ENCODE measurements around the gene KLHL29. TPM values are rescaled to one million over a fixed set of nuclear protein-coding genes. Genes with fewer than 3 reads are reported as not detected.
"Not testable (repeated sequence)": the region's sequence is repeated elsewhere in the genome, so short reads cannot be mapped to it uniquely, and the experiment has no call there.

KLHL29 gene
- total RNA-seq, 1 donor from 2014 or later = 3.8 TPM

DNA sequence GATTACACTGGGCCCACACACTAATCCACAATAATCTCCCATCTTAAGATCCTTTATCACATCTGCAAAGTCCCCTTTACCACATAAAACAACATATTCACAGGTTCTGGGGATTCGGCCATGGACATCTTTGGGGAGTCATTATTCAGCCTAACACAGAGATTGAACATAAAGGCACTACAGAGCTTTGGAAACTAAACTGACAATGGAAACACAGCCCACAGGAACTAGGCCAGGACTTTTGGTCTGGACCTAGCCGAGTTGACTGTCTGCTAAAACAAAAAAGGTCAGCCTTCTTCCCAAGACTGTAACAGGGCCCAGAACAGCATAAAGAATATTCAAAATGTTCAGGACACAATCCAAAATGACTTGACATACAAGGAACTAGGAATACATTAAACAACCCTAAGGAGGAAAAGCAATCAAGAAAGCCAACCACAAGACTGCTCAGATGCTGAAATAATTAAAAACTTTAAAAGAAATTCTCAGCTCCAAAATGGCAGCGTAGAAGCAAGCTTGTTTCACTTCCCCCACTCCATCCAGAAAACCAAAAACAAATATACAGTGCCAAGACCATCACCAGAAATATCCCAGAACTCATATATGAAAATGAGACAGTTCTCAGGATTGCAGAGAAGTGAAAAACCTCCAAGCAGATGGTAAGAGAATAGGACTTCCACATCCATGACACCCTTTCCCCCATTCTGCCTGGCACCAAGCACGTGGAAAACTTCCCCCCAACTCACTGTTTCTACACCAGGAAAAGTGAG lies 334.1 kb downstream of the KLHL29 start:
- Mint-ChIP-seq H3K4me1 (peaks cover 2% of the 10 kb centered on the region), H3K27me3 (no peaks in the 10 kb centered on the region), H3K27ac (no peak overlapping the region), H3K4me3 (no peak overlapping the region), H3K36me3 (ENCODE audit: low read depth) (peaks cover 25% of the 10 kb centered on the region), H3K9me3 (peaks cover 15% of the 10 kb centered on the region)
- intact Hi-C loops (cut with micrococcal nuclease) = no loop called here
- DNase-seq = no peak

DNA sequence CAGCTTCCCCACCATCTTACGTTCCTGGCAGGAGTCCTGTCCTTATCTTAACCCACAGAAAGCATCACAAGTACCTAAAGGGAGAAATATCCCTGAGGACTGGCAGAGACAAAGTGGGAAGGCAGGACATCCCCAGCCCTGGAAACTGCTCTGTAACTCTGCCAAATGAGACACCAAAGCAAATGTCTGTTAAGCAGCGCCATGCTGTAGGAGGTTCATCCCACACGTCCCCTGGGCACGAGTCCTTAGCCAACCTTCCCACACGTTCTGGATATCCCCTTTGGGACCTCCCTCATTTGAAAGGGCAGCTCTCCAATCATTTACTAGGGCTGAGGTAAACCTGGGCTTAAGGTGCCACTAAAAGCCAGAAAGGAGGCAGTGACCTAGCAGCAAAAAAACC lies 334.7 kb downstream of the KLHL29 start:
- Mint-ChIP-seq H3K27ac (no peak overlapping the region), H3K4me3 (no peak overlapping the region), H3K27me3 (no peaks in the 10 kb centered on the region), H3K9me3 (peaks cover 15% of the 10 kb centered on the region), H3K36me3 (ENCODE audit: low read depth) (peaks cover 27% of the 10 kb centered on the region), H3K4me1 (peaks cover 2% of the 10 kb centered on the region)
- intact Hi-C loops (cut with micrococcal nuclease) = no loop called here
- DNase-seq = no peak

DNA sequence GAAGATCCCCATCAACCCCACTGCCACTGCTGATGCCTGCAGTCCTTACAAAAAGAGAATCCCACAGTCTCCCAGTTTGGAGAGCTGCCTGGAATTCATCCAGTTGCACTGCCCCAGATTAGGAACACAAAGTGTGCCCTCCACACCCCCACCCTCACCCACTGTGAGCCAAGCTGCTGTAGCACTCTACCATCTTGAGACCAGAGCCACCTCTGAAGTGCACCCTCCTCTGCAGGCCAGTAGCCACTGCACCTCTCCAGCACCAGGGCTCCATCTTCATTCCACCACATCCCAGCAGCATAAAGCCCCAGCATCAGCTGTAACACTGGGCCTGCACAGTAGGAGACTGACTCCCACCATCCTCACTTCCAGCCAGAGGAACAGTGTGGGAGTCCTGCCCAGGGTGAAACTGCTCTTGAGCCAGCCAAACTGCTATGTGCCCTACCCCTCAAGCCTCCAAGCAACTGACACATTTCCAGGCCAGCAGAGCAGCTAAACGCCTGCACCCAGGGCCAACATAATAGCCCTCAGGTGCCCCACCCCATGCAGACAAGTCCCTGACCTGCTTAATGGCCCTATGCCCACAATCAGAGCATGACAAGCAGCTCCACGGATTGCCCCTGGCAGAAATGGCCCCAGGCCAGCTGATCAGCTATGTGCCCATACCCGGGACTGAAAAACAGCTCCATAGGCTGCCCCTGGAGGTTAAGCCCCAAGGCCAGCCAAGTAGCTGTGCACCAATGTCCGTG lies 335.9 kb downstream of the KLHL29 start:
- intact Hi-C loops (cut with micrococcal nuclease) = no loop called here
- Mint-ChIP-seq H3K27me3 (no peaks in the 10 kb centered on the region), H3K36me3 (ENCODE audit: low read depth) (peaks cover 35% of the 10 kb centered on the region), H3K27ac (no peak overlapping the region), H3K4me3 (no peak overlapping the region), H3K4me1 (peaks cover 2% of the 10 kb centered on the region), H3K9me3 (peaks cover 15% of the 10 kb centered on the region)
- no peak for DNase-seq

DNA sequence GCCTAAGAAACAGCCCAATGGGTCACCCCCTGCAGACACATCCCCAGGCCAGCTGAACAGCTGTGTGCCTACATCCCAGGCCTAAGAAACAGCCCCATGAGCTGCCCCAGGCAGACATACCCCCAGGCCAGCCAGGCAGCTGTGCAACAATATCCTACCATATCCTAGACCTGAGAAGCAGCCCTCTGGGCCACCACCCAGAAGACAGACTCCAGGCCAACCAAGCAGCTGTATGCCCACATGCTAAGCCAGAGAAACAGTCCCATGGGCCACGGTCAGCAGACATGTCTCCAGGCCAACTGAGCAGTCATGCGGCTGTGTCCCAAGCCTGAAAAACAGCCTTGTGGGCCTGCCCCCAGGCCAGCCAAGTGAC lies 336.5 kb downstream of the KLHL29 start:
- intact Hi-C loops (cut with micrococcal nuclease) = no loop called here
- Mint-ChIP-seq H3K4me1 (peaks cover 2% of the 10 kb centered on the region), H3K4me3 (no peak overlapping the region), H3K9me3 (peaks cover 15% of the 10 kb centered on the region), H3K36me3 (ENCODE audit: low read depth) (peaks cover 37% of the 10 kb centered on the region), H3K27me3 (no peaks in the 10 kb centered on the region), H3K27ac (no peak overlapping the region)
- no peak for DNase-seq

DNA sequence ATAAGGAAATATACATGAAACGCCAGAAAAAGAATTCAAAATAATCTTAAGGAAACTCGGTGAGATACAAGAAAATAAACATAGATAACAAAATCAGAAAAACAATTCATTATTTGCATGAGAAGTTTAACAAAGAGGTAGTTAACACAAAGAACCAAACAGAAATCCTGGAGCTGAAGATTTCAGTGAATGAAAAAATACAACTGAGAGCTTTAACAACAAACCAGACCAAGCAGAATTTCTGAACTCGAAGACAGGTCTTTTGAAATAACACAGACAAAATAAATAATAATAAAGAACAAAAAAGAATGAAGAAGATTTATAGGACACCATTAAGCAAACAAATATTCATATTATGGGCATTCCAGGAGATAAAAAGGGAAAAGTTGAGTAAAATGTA lies 337.3 kb downstream of the KLHL29 start:
- intact Hi-C loops (cut with micrococcal nuclease) = no loop called here
- H3K4me3 Mint-ChIP-seq = no peak overlapping the region
- DNase-seq = no peak
- peaks cover 38% of the 10 kb centered on the region for H3K36me3 Mint-ChIP-seq (ENCODE audit: low read depth)
- peaks cover 15% of the 10 kb centered on the region for H3K9me3 Mint-ChIP-seq
- H3K27ac Mint-ChIP-seq = no peak overlapping the region
- no peaks in the 10 kb centered on the region for H3K27me3 Mint-ChIP-seq
- peaks cover 2% of the 10 kb centered on the region for H3K4me1 Mint-ChIP-seq

DNA sequence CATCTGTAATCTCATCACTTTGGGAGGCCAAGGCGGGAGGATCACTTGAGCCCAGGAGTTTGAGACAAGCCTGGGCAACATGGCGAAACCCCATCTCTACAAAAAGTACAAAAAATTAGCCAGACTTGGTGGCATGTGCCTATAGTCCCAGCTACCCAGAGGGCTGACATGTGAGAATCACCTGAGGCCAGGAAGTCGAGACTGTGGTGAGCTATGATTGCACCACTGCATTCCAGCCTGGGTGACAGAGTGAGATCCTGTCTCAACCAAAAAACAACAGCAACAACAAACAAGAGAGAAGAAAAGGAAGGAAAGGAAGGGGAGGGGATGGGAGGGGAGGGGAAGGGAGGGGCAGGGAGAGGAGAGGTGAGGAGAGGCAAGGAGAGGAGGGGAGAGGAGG lies 338.1 kb downstream of the KLHL29 start:
- intact Hi-C loops (cut with micrococcal nuclease); H3K27ac Mint-ChIP-seq: not testable (repeated sequence)
- peaks cover 15% of the 10 kb centered on the region for H3K9me3 Mint-ChIP-seq

DNA sequence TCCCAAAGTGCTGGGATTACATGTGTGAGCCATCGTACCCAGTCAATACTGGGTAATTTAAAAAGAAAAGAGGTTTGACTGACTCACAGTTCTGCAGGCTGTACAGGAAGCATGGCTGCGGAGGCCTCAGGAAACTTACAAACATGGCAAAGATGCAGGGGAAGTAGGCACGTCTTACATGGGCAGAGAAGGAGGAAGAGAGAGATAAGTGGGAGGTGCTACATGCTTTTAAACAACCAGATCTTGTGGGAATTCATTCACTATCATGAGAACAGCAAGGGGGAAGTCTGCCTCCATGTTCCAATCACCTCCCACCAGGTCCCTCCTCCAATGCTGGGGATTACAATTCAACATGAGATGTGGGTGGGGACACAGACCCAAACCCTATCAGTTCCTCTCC lies 349.4 kb downstream of the KLHL29 start:
- intact Hi-C loops (cut with micrococcal nuclease) = no loop called here
- H3K4me3 Mint-ChIP-seq = no peak overlapping the region
- peaks cover 17% of the 10 kb centered on the region for H3K36me3 Mint-ChIP-seq (ENCODE audit: low read depth)
- H3K27ac Mint-ChIP-seq = no peak overlapping the region
- peaks cover 3% of the 10 kb centered on the region for H3K4me1 Mint-ChIP-seq
- no peaks in the 10 kb centered on the region for H3K27me3 Mint-ChIP-seq
- peaks cover 6% of the 10 kb centered on the region for H3K9me3 Mint-ChIP-seq
- no peak for DNase-seq

More for the DNA sequence above, 338.1 kb downstream of the KLHL29 start:
- not testable (repeated sequence) for H3K4me1 Mint-ChIP-seq, DNase-seq, H3K27me3 Mint-ChIP-seq, H3K4me3 Mint-ChIP-seq
- H3K36me3 Mint-ChIP-seq (ENCODE audit: low read depth) = peaks cover 40% of the 10 kb centered on the region

DNA sequence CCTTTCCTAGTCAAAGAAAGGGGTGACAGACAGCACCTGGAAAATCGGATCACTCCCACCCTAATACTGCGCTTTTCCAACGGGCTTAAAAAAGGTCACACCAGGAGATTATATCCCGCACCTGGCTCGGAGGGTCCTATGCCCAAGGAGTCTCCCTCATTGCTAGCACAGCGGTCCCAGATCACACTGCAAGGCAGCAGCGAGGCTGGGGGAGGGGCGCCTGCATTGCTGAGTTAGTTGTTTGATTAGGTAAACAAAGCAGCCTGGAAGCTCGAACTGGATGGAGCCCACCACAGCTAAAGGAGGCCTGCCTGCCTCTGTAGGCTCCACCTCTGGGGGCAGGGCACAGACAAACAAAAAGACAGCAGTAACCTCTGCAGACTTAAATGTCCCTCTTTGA lies 351.8 kb downstream of the KLHL29 start:
- H3K9me3 Mint-ChIP-seq, H3K4me3 Mint-ChIP-seq, H3K4me1 Mint-ChIP-seq: not testable (repeated sequence)

DNA sequence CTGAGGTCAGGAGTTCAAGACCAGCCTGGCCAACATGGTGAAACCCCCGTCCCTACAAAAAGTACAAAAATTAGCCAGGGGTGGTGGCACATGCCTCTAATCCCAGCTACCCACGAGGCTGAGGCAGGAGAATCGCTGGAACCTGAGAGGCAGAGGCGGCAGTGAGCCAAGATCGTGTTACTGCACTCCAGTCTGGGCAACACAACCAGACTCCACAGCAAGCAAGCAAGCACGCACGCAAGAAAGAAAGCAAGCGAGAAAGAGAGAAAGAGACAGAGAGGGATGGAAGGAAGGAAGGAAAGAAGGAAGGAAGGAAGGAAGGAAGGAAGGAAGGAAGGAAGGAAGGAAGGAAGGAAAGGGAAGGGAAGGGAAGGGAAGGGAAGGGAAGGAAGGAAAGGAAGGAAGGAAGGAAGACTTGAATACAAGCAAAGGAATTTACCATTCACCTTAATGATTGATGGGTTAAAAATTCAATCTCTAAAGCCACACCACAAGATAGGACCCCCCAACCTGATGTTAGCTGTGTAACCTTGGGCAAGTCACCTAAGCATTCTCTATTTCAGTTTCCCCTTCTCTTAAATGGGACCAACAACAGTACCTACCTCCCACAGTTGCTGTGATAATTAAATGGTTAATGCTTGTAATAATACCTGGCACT lies 360.2 kb downstream of the KLHL29 start:
- H3K4me1 Mint-ChIP-seq = no peaks in the 10 kb centered on the region
- peaks cover 8% of the 10 kb centered on the region for H3K36me3 Mint-ChIP-seq (ENCODE audit: low read depth)
- intact Hi-C loops (cut with micrococcal nuclease) = no loop called here
- no peaks in the 10 kb centered on the region for H3K27me3 Mint-ChIP-seq
- no peak overlapping the region for H3K4me3 Mint-ChIP-seq
- DNase-seq = no peak
- H3K9me3 Mint-ChIP-seq = peaks cover 4% of the 10 kb centered on the region
- no peak overlapping the region for H3K27ac Mint-ChIP-seq

More for the DNA sequence above, 351.8 kb downstream of the KLHL29 start:
- peaks cover 17% of the 10 kb centered on the region for H3K36me3 Mint-ChIP-seq (ENCODE audit: low read depth)
- intact Hi-C loops (cut with micrococcal nuclease); H3K27ac Mint-ChIP-seq; H3K27me3 Mint-ChIP-seq; DNase-seq: not testable (repeated sequence)

DNA sequence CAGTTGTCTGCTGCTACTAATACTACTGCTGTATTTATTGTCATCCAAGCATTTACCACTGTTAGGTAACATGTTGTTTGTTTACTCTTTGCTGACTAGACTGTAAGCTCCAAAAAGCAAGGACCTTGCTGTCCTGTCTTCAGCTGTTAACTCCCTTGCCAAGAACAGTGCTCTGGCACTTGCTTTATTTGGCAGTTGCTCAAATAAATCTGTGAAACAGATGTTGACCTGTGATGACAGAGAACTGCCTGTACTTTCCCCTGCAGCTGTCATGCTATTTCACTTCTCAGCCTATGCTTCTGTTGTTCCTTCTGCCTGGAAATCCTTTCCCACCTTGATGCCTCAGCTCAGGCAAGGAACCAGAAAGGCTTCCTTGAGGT lies 360.7 kb downstream of the KLHL29 start:
- peaks cover 4% of the 10 kb centered on the region for H3K9me3 Mint-ChIP-seq
- H3K4me3 Mint-ChIP-seq = no peak overlapping the region
- H3K36me3 Mint-ChIP-seq (ENCODE audit: low read depth) = peaks cover 8% of the 10 kb centered on the region
- intact Hi-C loops (cut with micrococcal nuclease) = no loop called here
- DNase-seq = no peak
- no peak overlapping the region for H3K27ac Mint-ChIP-seq
- H3K27me3 Mint-ChIP-seq = no peaks in the 10 kb centered on the region
- no peaks in the 10 kb centered on the region for H3K4me1 Mint-ChIP-seq

DNA sequence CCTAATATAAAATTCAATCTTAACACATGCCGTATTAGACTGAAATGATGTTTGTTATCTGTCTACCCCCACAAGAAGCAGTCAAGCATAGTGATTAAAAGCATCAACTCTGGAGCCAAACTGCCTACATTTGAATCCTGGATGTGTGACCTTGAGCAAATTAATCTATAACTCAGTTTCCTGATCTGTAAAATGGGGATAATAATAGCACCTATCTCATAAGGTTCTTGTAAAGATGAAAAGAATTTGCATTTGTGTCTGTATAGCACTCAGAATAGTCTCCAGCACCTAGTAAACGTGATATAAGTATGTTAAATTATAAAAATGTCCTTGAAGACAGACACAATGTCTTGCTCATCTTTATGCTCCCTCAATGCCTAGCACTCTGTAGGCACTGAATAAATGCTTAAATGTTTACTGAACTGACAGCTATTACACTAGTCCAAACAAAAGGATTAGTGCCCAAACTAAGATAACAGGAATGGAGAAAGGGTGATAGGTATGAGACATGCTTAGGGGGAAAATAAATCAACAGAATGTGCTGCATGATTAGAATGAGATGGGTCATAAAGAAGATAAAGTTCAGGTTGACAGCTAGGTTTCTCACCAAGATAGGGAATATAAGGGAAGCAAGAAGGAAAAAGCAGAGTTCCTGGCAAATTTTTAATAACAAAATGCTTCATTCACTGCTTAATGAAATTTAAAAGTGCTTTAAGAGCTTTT lies 361.3 kb downstream of the KLHL29 start:
- H3K27ac Mint-ChIP-seq = no peak overlapping the region
- H3K4me3 Mint-ChIP-seq = no peak overlapping the region

DNA sequence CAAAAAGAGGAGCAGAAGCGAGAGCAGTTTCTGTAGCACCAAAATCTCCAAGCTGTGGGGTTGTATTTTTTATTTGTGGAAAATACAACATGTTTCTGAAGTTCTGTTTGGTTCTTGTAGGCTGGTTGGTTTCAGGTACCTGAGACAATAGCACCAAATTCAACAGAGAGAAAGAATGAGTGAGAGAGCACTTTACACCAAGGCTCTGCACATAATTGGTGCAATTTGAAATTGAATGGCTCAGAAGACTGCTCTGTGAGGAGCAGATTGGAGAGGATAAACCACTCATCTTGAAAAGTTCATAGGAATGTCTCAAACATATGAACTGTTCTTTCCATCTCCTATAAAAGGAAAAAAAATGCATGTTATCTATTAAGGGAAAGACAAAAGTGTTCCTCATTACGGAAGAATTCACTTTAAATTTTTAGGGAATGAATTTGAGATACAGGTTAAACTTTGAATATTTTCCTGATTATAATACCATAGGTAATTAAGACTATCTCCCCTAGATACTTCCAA lies 366.8 kb downstream of the KLHL29 start:
- Mint-ChIP-seq H3K27ac (no peak overlapping the region), H3K4me3 (no peak overlapping the region), H3K36me3 (ENCODE audit: low read depth) (peaks cover 23% of the 10 kb centered on the region), H3K9me3 (no peaks in the 10 kb centered on the region), H3K27me3 (no peaks in the 10 kb centered on the region), H3K4me1 (no peaks in the 10 kb centered on the region)
- DNase-seq = no peak
- intact Hi-C loops (cut with micrococcal nuclease) = no loop called here

More for the DNA sequence above, 361.3 kb downstream of the KLHL29 start:
- no peaks in the 10 kb centered on the region for H3K4me1 Mint-ChIP-seq
- H3K36me3 Mint-ChIP-seq (ENCODE audit: low read depth) = peaks cover 8% of the 10 kb centered on the region
- no peak for DNase-seq
- peaks cover 4% of the 10 kb centered on the region for H3K9me3 Mint-ChIP-seq
- intact Hi-C loops (cut with micrococcal nuclease) = no loop called here
- H3K27me3 Mint-ChIP-seq = no peaks in the 10 kb centered on the region

DNA sequence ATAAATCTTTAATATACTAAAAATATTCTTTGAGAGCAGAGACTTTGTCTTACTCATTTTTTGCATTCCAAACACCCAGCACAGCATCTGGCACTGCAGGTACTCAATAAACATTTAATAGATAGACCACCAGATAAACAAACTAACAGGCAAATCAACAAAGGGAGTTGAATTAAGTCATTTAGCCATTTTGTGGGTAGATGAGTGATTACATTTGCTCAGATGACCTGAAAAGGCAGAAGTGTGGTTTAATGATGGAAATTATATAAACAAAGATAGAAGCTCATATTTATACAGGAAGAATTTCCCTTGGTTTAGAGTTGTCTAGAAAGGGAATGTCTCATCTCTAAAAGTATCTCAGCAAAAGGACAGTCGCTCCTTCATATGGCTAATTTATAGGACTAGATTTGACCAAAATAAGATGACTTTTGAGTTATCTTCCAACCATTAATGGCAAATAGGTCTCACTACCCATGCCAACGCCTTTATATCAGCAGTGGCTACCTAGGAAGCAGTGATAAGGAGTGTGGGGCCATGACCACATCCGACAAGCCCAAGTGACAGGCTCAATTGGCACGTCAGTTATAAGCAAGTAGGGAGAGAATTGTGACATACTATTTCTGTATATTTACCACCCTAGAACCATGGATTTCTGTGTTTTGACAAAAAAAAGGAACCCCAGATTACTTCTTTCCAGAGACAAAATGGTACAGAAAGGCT lies 368.5 kb downstream of the KLHL29 start:
- no peak overlapping the region for H3K27ac Mint-ChIP-seq
- no peak overlapping the region for H3K4me3 Mint-ChIP-seq
- H3K27me3 Mint-ChIP-seq = no peaks in the 10 kb centered on the region
- H3K9me3 Mint-ChIP-seq = no peaks in the 10 kb centered on the region
- H3K36me3 Mint-ChIP-seq (ENCODE audit: low read depth) = peaks cover 36% of the 10 kb centered on the region
- intact Hi-C loops (cut with micrococcal nuclease) = no loop called here
- H3K4me1 Mint-ChIP-seq = peaks cover 5% of the 10 kb centered on the region
- DNase-seq = no peak

Measured in activated CD4-positive, alpha-beta T cell treated with anti-CD3 and anti-CD28 coated beads, Interleukin-2, amount 10 ng/mL, durations not matched to agents 24 days and 14 days (primary cell).